K562 (cell line): ENCODE measurements around the gene CLEC3B. TPM values are rescaled to one million over a fixed set of nuclear protein-coding genes. Genes with fewer than 3 reads are reported as not detected.

ENCODE experiments used
- ATAC-seq: fragments of 200-7000 bp; cut with Tn5 transposase; 3 replicates; pipeline ENCODE4 v1.9.1; 2020; ENCODE audit warnings: moderate library complexity
- BruUV-seq: library from RNA; stranded (reverse); fragments of 400-500 nt; replicated peaks from 2 replicates; lab custom pipeline; 2021; lab: Mats Ljungman, UMichigan
- CTCF ChIA-PET: fragments of 300-600 bp; formaldehyde crosslinking; extraction: SDS; loops from one replicate; lab custom pipeline; 2021; ENCODE audit warnings: low intra/inter-chr PET ratio; lab: Yijun Ruan, JAX
- POLR2A ChIA-PET: fragments of 300-600, 350-650 bp; sonication (Branson Sonifier 250); formaldehyde crosslinking; extraction: SDS; loops from one replicate; lab custom pipeline; 2021; ENCODE audit warnings: antibody characterized with exemption, inconsistent platforms; lab: Yijun Ruan, JAX
- DNase-seq, 4 experiments: peaks; one replicate each; pipeline versions ENCODE4 v3.0.0 to v3.0.0-alpha.2; 2011 to 2018; ENCODE audit warnings: low spot score in 3 of 4, mixed read lengths in 3 of 4; ENCODE audit errors: extremely low read depth in 1 of 4
- FAIRE-seq: peaks from 2 replicates; lab custom pipeline; 2011; peaks lifted over from hg19 to GRCh38; lab: Jason Lieb, UNC
- H2AFZ ChIP-seq: 2 replicates; pipeline ENCODE4 v1.6.0; 2011; ENCODE audit warnings: low read depth, low read length, control low read depth, inconsistent platforms
- H3K27ac ChIP-seq: fragments of 200-600 bp; 3 replicates; pipeline ENCODE4 v1.8.0; 2011; ENCODE audit warnings: low read depth, mild to moderate bottlenecking, control low read depth, inconsistent platforms, low read length, moderate library complexity, mixed read lengths; ENCODE audit errors: extremely low read depth
- H3K27me3 ChIP-seq, 2 experiments: fragments of 300-600 bp in 1 of 2; 2 replicates in 1 of 2; 3 replicates in 1 of 2; pipeline versions ENCODE4 v1.6.0 to v1.8.0; 2011; ENCODE audit warnings: inconsistent platforms in 2 of 2, low read length in 2 of 2, mild to moderate bottlenecking in 1 of 2, mixed read lengths in 1 of 2, moderate library complexity in 1 of 2; ENCODE audit not compliant: control insufficient read depth in 2 of 2, insufficient read depth in 2 of 2
- H3K36me3 ChIP-seq: fragments of 300-600 bp; 3 replicates; pipeline ENCODE4 v1.8.0; 2011; ENCODE audit warnings: mild to moderate bottlenecking, low read length, inconsistent platforms; ENCODE audit not compliant: control insufficient read depth, insufficient read depth
- H3K4me1 ChIP-seq, 2 experiments: fragments of 200-600 bp in 1 of 2; replicated peaks in 1 of 2; 2 replicates in 1 of 2; 3 replicates in 1 of 2; pipeline versions ENCODE4 v1.5.1 to v1.8.0; 2011; ENCODE audit warnings: inconsistent platforms in 2 of 2, low read length in 2 of 2, mild to moderate bottlenecking in 1 of 2, mixed read lengths in 1 of 2, moderate library complexity in 1 of 2; ENCODE audit not compliant: control insufficient read depth in 2 of 2, insufficient read depth in 2 of 2
- H3K4me2 ChIP-seq: 2 replicates; pipeline ENCODE4 v1.6.1; 2011; ENCODE audit warnings: low read length, control low read depth, inconsistent platforms, mixed read lengths; ENCODE audit not compliant: insufficient read depth
- H3K4me3 ChIP-seq: fragments of 200-600 bp; sonication (generic), shearing (Covaris generic); 2 replicates; pipeline ENCODE4 v1.5.1; 2016; ENCODE audit warnings: control low read depth, inconsistent platforms
- H3K79me2 ChIP-seq: fragments of 200-600 bp; 3 replicates; pipeline ENCODE4 v1.8.0; 2011; ENCODE audit warnings: low read length, inconsistent platforms; ENCODE audit not compliant: control insufficient read depth, insufficient read depth
- H3K9ac ChIP-seq, 2 experiments: 2 replicates each; pipeline versions ENCODE4 v1.6.0 to v1.6.1; 2011; ENCODE audit warnings: low read depth in 2 of 2, low read length in 2 of 2, control low read depth in 1 of 2, inconsistent platforms in 1 of 2, mild to moderate bottlenecking in 1 of 2, mixed read lengths in 1 of 2; ENCODE audit not compliant: insufficient read depth in 1 of 2
- H3K9me1 ChIP-seq: one replicate; pipeline ENCODE4 v1.6.0; 2011; ENCODE audit warnings: inconsistent platforms, mild to moderate bottlenecking, low read length, moderate library complexity; ENCODE audit not compliant: control insufficient read depth, insufficient read depth
- H3K9me3 ChIP-seq: replicated peaks from 2 replicates; pipeline ENCODE4 v1.5.1; 2011; ENCODE audit warnings: low read depth, low read length, inconsistent platforms; ENCODE audit not compliant: control insufficient read depth, insufficient read depth
- H4K20me1 ChIP-seq: replicated peaks from 2 replicates; pipeline ENCODE4 v1.6.1; 2011; ENCODE audit warnings: low read length, inconsistent platforms, mixed read lengths; ENCODE audit not compliant: control insufficient read depth, insufficient read depth
- BACH1 ChIP-seq: fragments of 200-800 bp; sonication (Bioruptor generic); IDR thresholded peaks from 2 replicates; pipeline ENCODE4 v1.6.1; 2016; ENCODE audit warnings: missing genetic modification characterization, missing compliant biosample characterization
- CBFA2T2 ChIP-seq: fragments of 450-650 bp; conservative IDR thresholded peaks from 2 replicates; pipeline ENCODE4 v1.6.1; 2017; ENCODE audit warnings: mild to moderate bottlenecking
- L3MBTL2 ChIP-seq: fragments of 450-650 bp; IDR thresholded peaks from 2 replicates; pipeline ENCODE4 v1.6.1; 2016; ENCODE audit warnings: mild to moderate bottlenecking, moderate library complexity
- MXI1 ChIP-seq: IDR thresholded peaks from 2 replicates; pipeline ENCODE4 v1.6.1; 2011; ENCODE audit warnings: low read depth, mild to moderate bottlenecking, improper control_type of control experiment, low read length
- NCOR1 ChIP-seq: fragments of 450-650 bp; IDR thresholded peaks from 2 replicates; pipeline ENCODE4 v1.6.1; 2016; ENCODE audit warnings: mild to moderate bottlenecking, moderate library complexity
- POLR2AphosphoS5 ChIP-seq: IDR thresholded peaks from 2 replicates; pipeline ENCODE4 v1.6.1; 2011; ENCODE audit warnings: mild to moderate bottlenecking, low read depth, low read length, moderate library complexity; ENCODE audit not compliant: control insufficient read depth, insufficient read depth
- PRDM10 ChIP-seq: fragments of 450-650 bp; IDR thresholded peaks from 2 replicates; pipeline ENCODE4 v1.6.1; 2018; ENCODE audit not compliant: partially characterized antibody
- REST ChIP-seq, 2 experiments: fragments of 450-650 bp; formaldehyde crosslinking in 1 of 2; IDR thresholded peaks; 2 replicates each; pipeline versions ENCODE4 v1.4.0 to v1.6.1; 2014 to 2020; ENCODE audit warnings: mild to moderate bottlenecking in 2 of 2, borderline replicate concordance in 1 of 2, low read depth in 1 of 2
- TAL1 ChIP-seq: fragments of 450-650 bp; IDR thresholded peaks from 2 replicates; pipeline ENCODE4 v1.6.1; 2016; ENCODE audit warnings: mild to moderate bottlenecking
- TCF3 ChIP-seq: sonication (generic); formaldehyde crosslinking; IDR thresholded peaks from 2 replicates; pipeline ENCODE4 v1.4.0; 2020; ENCODE audit warnings: mild to moderate bottlenecking, missing genetic modification reagents
- ZNF143 ChIP-seq: sonication (generic); formaldehyde crosslinking; IDR thresholded peaks from 2 replicates; pipeline ENCODE4 v1.9.0; 2022; ENCODE audit warnings: mild to moderate bottlenecking, missing genetic modification reagents
- WGBS: fragments of 100-300 bp; shearing (Covaris generic); methylation state at CpG from one replicate; pipeline ENCODE4 v1.1.6; 2016; ENCODE audit warnings: low coverage, mixed read lengths; ENCODE audit not compliant: insufficient coverage; ENCODE audit errors: missing lambda C conversion rate; 5-methylcytosine and 5-hydroxymethylcytosine counted together
- in situ Hi-C: fragments of 300-500 bp; cut with MboI; formaldehyde crosslinking; loops from 4 replicates; pipeline ENCODE4 v1.15.0; 2018; ENCODE audit warnings: inconsistent platforms, mixed read lengths
- intact Hi-C: fragments of 100-400 bp; cut with micrococcal nuclease; formaldehyde crosslinking; loops from 2 replicates; pipeline ENCODE4 v1.14.2; 2022
- polyA plus RNA-seq, 8 experiments: library from polyadenylated mRNA; depleted of rRNA in 4 of 8; stranded (reverse) in 5 of 8; unstranded in 3 of 8; fragments of >200 nt; fragmentation: Nextera tagmentation in 2 of 8; fragmentation: Illumina TruSeq in 1 of 8; extraction: Ambion mirVana in 2 of 8; extraction: Trizol in 1 of 8; gene quantifications; 2 replicates each; pipeline versions ENCODE4 v1.2.1 to v1.2.3, GENCODE V29; 2011 to 2014; ENCODE audit warnings: inconsistent platforms in 1 of 8, missing spikeins in 1 of 8
- total RNA-seq, 7 experiments: library from RNA; depleted of rRNA in 6 of 7; stranded (reverse); fragments of >200 nt in 6 of 7; fragmentation: Illumina TruSeq in 2 of 7; extraction: Trizol in 2 of 7; gene quantifications; 2 replicates each; pipeline versions ENCODE4 v1.2.1 to v1.2.3, GENCODE V29; 2011 to 2021; ENCODE audit warnings: low replicate concordance in 1 of 7

The CLEC3B gene
- total and polyA plus RNA-seq, 9 of the 15 experiments (the other 6 are each of a cell fraction or from before 2014, with no cell fraction given): not detected

GRCh38 chr3:45023675-45024074 lies 2.4 kb upstream of the CLEC3B start:
- in situ Hi-C loops: no loop called here
- no peak overlapping the region for H2AFZ ChIP-seq
- no peaks in the 10 kb centered on the region for H3K9me3 ChIP-seq
- ATAC-seq (no peak), FAIRE-seq (no peak), DNase-seq (peak in 1 of 4 experiments; percentile 44)
- no TSS peak for BruUV-seq
- ChIA-PET CTCF (no interaction called here), POLR2A (no interaction called here)
- no peaks in the 10 kb centered on the region for H3K9me1 ChIP-seq
- peaks cover 4 to 9% of the 10 kb centered on the region in 2 experiments; a peak in 3 of 5 replicates for H3K4me1 ChIP-seq
- H3K4me2 ChIP-seq: no peak overlapping the region
- H3K79me2 ChIP-seq: no peaks in the 10 kb centered on the region
- no peak overlapping the region for H3K27ac ChIP-seq
- H3K27me3 ChIP-seq: peaks cover 0 to 5% of the 10 kb centered on the region in 2 experiments; a peak in 2 of 5 replicates
- H4K20me1 ChIP-seq: 0 out of 2 replicates have a peak, but pooled peaks cover 5% of the 10 kb centered on the region
- no peaks in the 10 kb centered on the region for H3K36me3 ChIP-seq
- H3K4me3 ChIP-seq: no peak overlapping the region
- H3K9ac ChIP-seq: no peak overlapping the region
- intact Hi-C loops: loop anchor here (5.0 kb wide), 1 partner anchor 106 kb away; no protein-coding TSS in a partner anchor
- WGBS: 21% methylated on average over 3 of the region's 3 CpGs
- TF ChIP-seq CBFA2T2 (peak; percentile 76), BACH1 (tag) (no peak), L3MBTL2 (no peak), POLR2AphosphoS5 (0 out of 2 replicates have a peak, but pooled peaks have one; percentile 42), NCOR1 (peak; percentile 61; the same call in 1 of the 2 replicates), TAL1 (peak; percentile 70; the same call in 1 of the 2 replicates), ZNF143 (CRISPR knock-in tag) (no peak), PRDM10 (peak; percentile 12), MXI1 (no peak), TCF3 (CRISPR knock-in tag) (peak; percentile 40), REST (IDR thresholded peaks at IDR 0.05; ENCODE audit: borderline replicate concordance) (no peak), REST (CRISPR knock-in tag; IDR thresholded peaks at IDR 0.05; ENCODE audit: low read depth) (no peak)
